Measurements from ENCODE around the gene MOBP.

Gene MOBP

GRCh38 chr3:39474126-39474515, 6.6 kb downstream of the MOBP start:
- no peak overlapping the region for H3K4me3 ChIP-seq (ENCODE audit: low read depth, low read length)
- POLR2A ChIA-PET = no interaction called here
- H3K27ac ChIP-seq (ENCODE audit: extremely low read depth, low read depth, low read length) = no peak overlapping the region
- no peaks in the 10 kb centered on the region for H3K36me3 ChIP-seq (ENCODE audit: control insufficient read depth in 2 of 2, insufficient read depth in 1 of 2, low read length in 2 of 2)
- TF ChIP-seq HOXC10 (CRISPR knock-in tag; IDR thresholded peaks at IDR 0.05) (no peak), KLF7 (tag by site-specific recombination; IDR thresholded peaks at IDR 0.05; ENCODE audit: borderline replicate concordance) (no peak), ZNF391 (tag by site-specific recombination; IDR thresholded peaks at IDR 0.05; ENCODE audit: borderline replicate concordance, low read depth) (no peak), BCL6B (tag by site-specific recombination; IDR thresholded peaks at IDR 0.05) (no peak), SETDB1 (IDR thresholded peaks at IDR 0.05; ENCODE audit: insufficient read length, low read length) (no peak), ZSCAN18 (tag by site-specific recombination; IDR thresholded peaks at IDR 0.05) (no peak), ZNF747 (tag by site-specific recombination; IDR thresholded peaks at IDR 0.05) (no peak), ZNF521 (tag by site-specific recombination; IDR thresholded peaks at IDR 0.05) (no peak), ZNF791 (tag by site-specific recombination; IDR thresholded peaks at IDR 0.05) (no peak), IKZF3 (tag by site-specific recombination; IDR thresholded peaks at IDR 0.05) (no peak), ZNF211 (tag by site-specific recombination; IDR thresholded peaks at IDR 0.05; ENCODE audit: low read depth) (no peak)
- no peaks in the 10 kb centered on the region for H3K9me3 ChIP-seq (ENCODE audit: control insufficient read depth, insufficient read depth, low read depth, low read length)
- CTCF ChIA-PET = no interaction called here
- no peaks in the 10 kb centered on the region for H3K4me1 ChIP-seq (ENCODE audit: control insufficient read depth, insufficient read depth, low read length)

GRCh38 chr3:39476783-39477182, 9.3 kb downstream of the MOBP start:
- Histone ChIP-seq H3K4me3 (ENCODE audit: low read depth, low read length) (no peak overlapping the region), H3K36me3 (ENCODE audit: control insufficient read depth in 2 of 2, insufficient read depth in 1 of 2, low read length in 2 of 2) (no peaks in the 10 kb centered on the region), H3K27ac (ENCODE audit: extremely low read depth, low read depth, low read length) (no peak overlapping the region), H3K9me3 (ENCODE audit: control insufficient read depth, insufficient read depth, low read depth, low read length) (no peaks in the 10 kb centered on the region), H3K4me1 (ENCODE audit: control insufficient read depth, insufficient read depth, low read length) (no peaks in the 10 kb centered on the region)
- TF ChIP-seq ZNF26 (tag by site-specific recombination; IDR thresholded peaks at IDR 0.05) (peak; percentile 91), ZNF10 (tag by site-specific recombination; IDR thresholded peaks at IDR 0.05) (no peak), ZNF174 (tag by site-specific recombination; IDR thresholded peaks at IDR 0.05) (no peak), SETDB1 (IDR thresholded peaks at IDR 0.05; ENCODE audit: insufficient read length, low read length) (peak; percentile 54), HOXD13 (CRISPR knock-in tag; IDR thresholded peaks at IDR 0.05; ENCODE audit: borderline replicate concordance) (no peak)
- POLR2A ChIA-PET = no interaction called here
- CTCF ChIA-PET = no interaction called here

GRCh38 chr3:39478226-39478625, 10.7 kb downstream of the MOBP start:
- no peaks in the 10 kb centered on the region for H3K9me3 ChIP-seq (ENCODE audit: control insufficient read depth, insufficient read depth, low read depth, low read length)
- ChIA-PET POLR2A (interaction anchor here (0.7 kb wide), 1 partner anchor 262 kb away, joined by 3 read pairs; no protein-coding TSS in a partner anchor), CTCF (interaction anchor here (1.2 kb wide), 1 partner anchor 64 kb away, joined by 3 read pairs; no protein-coding TSS in a partner anchor)
- no peak overlapping the region for H3K4me3 ChIP-seq (ENCODE audit: low read depth, low read length)
- no peaks in the 10 kb centered on the region for H3K4me1 ChIP-seq (ENCODE audit: control insufficient read depth, insufficient read depth, low read length)
- no peak overlapping the region for H3K27ac ChIP-seq (ENCODE audit: extremely low read depth, low read depth, low read length)
- H3K36me3 ChIP-seq (ENCODE audit: control insufficient read depth in 2 of 2, insufficient read depth in 1 of 2, low read length in 2 of 2) = no peaks in the 10 kb centered on the region
- TF ChIP-seq CTCF (tag by site-specific recombination; IDR thresholded peaks at IDR 0.05) (no peak), ZNF610 (tag by site-specific recombination; IDR thresholded peaks at IDR 0.05; ENCODE audit: borderline replicate concordance) (no peak), SP7 (tag by site-specific recombination; IDR thresholded peaks at IDR 0.05) (no peak), ZBTB11 (tag by site-specific recombination; conservative IDR thresholded peaks at IDR 0.05; ENCODE audit: low read depth) (no peak), ZBTB48 (tag by site-specific recombination; IDR thresholded peaks at IDR 0.05) (no peak), PBX3 (CRISPR knock-in tag; IDR thresholded peaks at IDR 0.05) (no peak), ZFP3 (tag by site-specific recombination; IDR thresholded peaks at IDR 0.05; ENCODE audit: low read depth) (no peak)

Measured in HEK293 (cell line).